Skin of body (tissue), 2 donors: Measurements from ENCODE around the gene PDE7B. TPM values are rescaled to one million over a fixed set of nuclear protein-coding genes. Genes with fewer than 3 reads are reported as not detected.
"Not testable (repeated sequence)": the region's sequence is repeated elsewhere in the genome, so short reads cannot be mapped to it uniquely, and the experiment has no call there.

Experiments
- DNase-seq: peaks from one replicate; lab custom pipeline; 2025; lab: John Stamatoyannopoulos, UW
- total RNA-seq: library from RNA; depleted of rRNA; stranded (reverse); fragments of >200 nt; gene quantifications from one replicate; pipeline ENCODE4 v1.2.3, GENCODE V29; 2014

Gene PDE7B
- total RNA-seq, 1 donor from 2014 or later: 5.1 TPM

GRCh38 chr6:136103763-136104311, 252.3 kb downstream of the PDE7B start:
- peak; percentile 20 for DNase-seq

- no peak for DNase-seq
Measured at GRCh38 chr6:136104556-136104955, 253.1 kb downstream of the PDE7B start.

DNA sequence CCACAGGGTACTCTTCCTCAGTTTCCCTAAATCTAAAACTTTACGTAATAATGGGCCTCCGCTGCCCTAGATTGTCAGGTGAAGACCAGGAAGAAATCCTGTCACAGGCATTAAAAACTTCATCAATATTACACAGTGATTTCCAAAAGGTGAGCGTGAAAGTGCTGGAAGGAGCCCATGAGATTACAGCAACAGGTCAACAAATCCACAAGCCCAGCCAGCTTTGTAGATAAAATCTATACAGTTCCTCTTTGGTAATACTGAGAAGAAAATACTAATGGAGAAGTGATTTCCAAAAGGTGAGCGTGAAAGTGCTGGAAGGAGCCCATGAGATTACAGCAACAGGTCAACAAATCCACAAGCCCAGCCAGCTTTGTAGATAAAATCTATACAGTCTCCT, 254.3 kb downstream of the PDE7B start:
- DNase-seq: not testable (repeated sequence)

- DNase-seq: no peak
Measured at GRCh38 chr6:136108361-136108945, 257.0 kb downstream of the PDE7B start.

GRCh38 chr6:136111831-136112230, 260.3 kb downstream of the PDE7B start:
- DNase-seq: no peak

GRCh38 chr6:136112262-136112661, 260.8 kb downstream of the PDE7B start:
- DNase-seq: no peak

GRCh38 chr6:136113736-136114173, 262.3 kb downstream of the PDE7B start:
- DNase-seq: peak; percentile 72

- no peak for DNase-seq
Measured at GRCh38 chr6:136114661-136115060, 263.2 kb downstream of the PDE7B start.

DNA sequence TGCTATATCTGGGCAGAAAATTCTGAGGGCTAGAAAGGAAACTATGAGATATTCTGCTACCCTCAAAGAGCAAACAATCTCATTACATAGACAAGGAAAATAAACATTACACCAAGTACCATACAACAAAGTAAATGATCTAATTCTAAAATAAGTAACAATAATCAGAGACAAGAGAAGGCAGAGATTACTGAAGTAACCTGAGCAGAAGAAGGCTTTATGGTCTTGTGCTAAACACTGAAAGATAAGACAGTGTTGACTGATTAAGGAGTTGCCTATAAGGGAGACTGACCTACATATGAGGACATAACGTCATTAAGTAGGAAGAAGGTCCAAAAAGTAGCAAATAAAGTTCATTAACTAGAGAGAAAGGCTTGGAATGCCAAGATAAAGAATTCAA, 264.4 kb downstream of the PDE7B start:
- DNase-seq: no peak

- no peak for DNase-seq
Measured at GRCh38 chr6:136117081-136117480, 265.6 kb downstream of the PDE7B start.

- DNase-seq: no peak
Measured at GRCh38 chr6:136118787-136119186, 267.3 kb downstream of the PDE7B start.

DNA sequence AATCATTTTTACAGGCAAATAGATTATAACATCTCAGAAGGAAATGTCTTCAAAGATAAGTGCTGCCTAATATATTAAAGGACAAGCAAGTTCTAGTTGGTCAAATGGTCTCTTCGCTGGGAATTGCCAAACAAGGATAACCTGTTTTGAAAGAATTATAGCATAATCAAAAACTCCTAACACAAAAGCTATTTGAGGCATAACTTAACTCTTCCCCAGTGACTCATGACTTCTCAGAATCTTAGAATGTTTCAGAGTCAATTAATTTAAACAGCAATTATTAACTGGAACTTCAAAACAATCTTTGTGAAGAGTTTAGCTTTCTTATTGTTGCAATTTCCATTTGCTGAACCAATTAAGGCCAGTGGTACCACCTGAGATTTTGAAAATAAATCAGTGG, 272.0 kb downstream of the PDE7B start:
- no peak for DNase-seq

DNA sequence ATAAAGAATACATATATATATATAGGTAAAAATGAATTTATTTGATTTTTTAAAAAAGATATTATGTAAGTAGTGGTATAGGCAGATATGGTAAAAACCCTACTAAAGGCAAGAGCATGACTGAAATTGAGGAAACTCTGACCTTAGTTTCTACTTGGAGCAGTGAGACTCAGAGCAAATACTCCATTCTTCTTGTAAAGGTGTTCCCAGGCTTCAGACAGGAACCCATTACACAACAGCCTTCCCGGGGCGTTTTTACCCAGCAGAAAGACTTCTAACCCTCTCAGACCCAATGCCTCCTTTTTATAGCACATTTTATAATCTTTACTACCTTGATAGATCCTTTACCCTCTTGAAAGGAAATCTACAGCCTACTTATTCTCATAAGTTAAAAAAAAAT, 274.1 kb downstream of the PDE7B start:
- no peak for DNase-seq

- no peak for DNase-seq
Measured at GRCh38 chr6:136127873-136128272, 276.4 kb downstream of the PDE7B start.

- DNase-seq: no peak
Measured at GRCh38 chr6:136129365-136129764, 277.9 kb downstream of the PDE7B start.

DNA sequence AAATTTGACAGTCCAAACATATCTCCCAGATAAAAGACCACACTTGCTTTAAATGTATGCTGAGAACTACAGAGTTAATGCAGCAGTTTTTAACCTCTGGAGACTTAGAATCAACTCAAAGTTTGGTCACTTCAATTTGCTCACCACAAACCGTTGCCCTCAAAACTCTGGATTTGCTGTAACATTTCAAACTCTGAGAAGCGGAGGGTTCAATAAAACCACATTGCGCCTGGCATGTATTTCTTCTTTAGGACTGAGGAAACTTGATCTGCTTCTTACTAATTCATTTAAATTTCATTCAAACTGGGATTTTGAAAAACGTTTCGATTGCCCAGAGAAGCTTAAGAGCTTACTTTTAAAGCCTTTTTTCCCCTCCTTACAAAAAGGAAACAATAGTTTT, 282.8 kb downstream of the PDE7B start:
- DNase-seq: no peak

GRCh38 chr6:136134751-136135150, 283.2 kb downstream of the PDE7B start:
- no peak for DNase-seq

DNA sequence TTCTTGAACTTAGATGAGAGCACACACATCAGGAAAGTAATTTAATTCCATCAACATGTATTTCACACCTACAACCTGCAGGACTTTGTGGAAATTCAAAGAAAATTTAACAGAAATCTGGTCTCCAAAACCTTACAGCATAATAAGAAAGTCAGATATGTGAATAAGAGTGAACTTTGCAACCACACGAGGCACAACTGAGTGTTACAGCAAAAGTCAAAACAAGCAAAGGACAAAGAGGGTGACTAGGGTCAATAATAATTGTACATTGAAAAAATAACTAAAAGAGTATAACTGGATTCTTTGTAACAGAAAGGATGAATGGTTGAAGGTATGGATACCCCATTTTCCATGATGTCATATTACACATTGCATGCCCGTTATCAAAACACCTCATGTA, 284.8 kb downstream of the PDE7B start:
- no peak for DNase-seq

GRCh38 chr6:136137008-136137692, 285.6 kb downstream of the PDE7B start:
- no peak for DNase-seq

DNA sequence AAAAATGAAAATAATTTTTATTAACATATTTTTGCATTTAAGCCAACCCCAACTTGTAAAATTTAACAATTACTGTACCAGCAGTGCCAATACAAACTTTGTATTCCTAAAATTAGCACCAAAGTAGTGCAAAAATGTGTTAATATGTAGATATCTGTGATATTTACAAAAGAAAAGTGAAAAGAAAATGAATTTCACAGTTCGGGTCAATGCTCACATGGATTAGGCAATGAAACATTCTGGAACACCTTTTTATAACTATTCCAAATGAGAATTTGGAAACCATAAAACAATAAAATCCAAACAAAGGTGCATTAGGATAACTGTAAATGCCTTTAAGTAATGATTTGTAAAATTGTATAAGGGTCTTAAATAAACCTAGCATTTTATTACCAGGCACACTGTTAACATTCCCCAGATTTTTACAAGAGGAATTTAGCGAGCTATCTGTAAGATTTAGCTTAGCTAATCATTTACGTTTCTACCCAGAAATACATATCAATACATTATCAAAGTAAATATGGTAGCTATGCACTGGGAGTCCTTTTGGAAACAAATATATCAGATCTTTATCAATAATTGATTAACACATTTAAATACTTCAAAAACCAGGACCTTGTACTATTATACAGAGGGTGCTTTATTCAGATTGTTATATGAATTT, 286.4 kb downstream of the PDE7B start:
- no peak for DNase-seq

- DNase-seq: not testable (repeated sequence)
Measured at GRCh38 chr6:136139111-136139510, 287.6 kb downstream of the PDE7B start.

DNA sequence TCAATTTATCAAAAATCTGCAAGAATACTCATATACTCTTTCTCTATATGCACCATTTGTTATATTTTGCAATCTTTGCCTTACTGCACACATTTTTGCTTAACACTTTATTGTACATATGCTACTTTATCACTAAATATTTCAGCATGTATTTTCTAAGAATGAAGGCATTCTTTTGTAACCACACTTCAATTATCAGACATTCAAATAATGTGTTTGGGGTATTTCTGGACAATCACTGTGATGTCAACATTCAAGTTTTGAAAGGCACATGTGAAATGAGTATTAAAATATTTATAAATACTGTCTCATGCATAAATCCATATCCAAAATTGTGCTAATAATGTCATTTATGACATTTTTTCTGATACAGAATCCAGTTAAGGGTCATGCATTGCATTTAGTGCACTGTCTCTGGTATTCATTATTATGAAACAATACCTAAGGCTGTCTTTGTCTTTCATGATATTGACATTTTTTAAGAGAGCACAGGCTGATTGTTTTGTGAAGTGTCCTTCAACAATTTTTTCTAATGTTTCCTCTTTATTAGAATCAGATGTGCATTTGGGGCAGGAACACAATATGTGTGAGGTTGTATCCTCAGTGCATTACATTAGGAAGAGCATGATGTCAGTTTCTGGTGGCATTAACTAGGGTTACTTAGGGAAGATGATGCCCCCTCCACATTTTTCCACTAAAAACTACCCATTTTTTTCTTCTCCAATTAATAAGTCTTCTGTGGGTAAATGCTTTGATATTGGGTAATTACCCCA, 292.9 kb downstream of the PDE7B start:
- DNase-seq: no peak
